ENCODE data around the gene OR51T1.

The OR51T1 gene

GRCh38 chr11:4887591-4887990 is 5.9 kb downstream of the OR51T1 start:
- Histone ChIP-seq H3K9me3 (ENCODE audit: control insufficient read depth, insufficient read depth, low read depth, low read length) (no peaks in the 10 kb centered on the region), H3K27ac (ENCODE audit: extremely low read depth, low read depth, low read length) (no peak overlapping the region), H3K36me3 (ENCODE audit: control insufficient read depth in 2 of 2, insufficient read depth in 1 of 2, low read length in 2 of 2) (no peaks in the 10 kb centered on the region), H3K4me3 (ENCODE audit: low read depth, low read length) (no peak overlapping the region), H3K4me1 (ENCODE audit: control insufficient read depth, insufficient read depth, low read length) (no peaks in the 10 kb centered on the region)
- ChIA-PET CTCF (no interaction called here), POLR2A (no interaction called here)
- TF ChIP-seq ATF2 (tag by site-specific recombination; IDR thresholded peaks at IDR 0.05; ENCODE audit: low read depth) (no peak), EGR2 (tag by site-specific recombination; IDR thresholded peaks at IDR 0.05; ENCODE audit: low read depth) (no peak), ZNF148 (tag by site-specific recombination; IDR thresholded peaks at IDR 0.05; ENCODE audit: borderline replicate concordance) (no peak), ZBTB10 (tag by site-specific recombination; IDR thresholded peaks at IDR 0.05) (no peak), BCL11A (tag by site-specific recombination; IDR thresholded peaks at IDR 0.05; ENCODE audit: low read depth) (no peak), PBX3 (CRISPR knock-in tag; IDR thresholded peaks at IDR 0.05) (no peak), ZNF791 (tag by site-specific recombination; IDR thresholded peaks at IDR 0.05) (no peak), RBAK (tag by site-specific recombination; IDR thresholded peaks at IDR 0.05) (no peak), ZNF121 (tag by site-specific recombination; IDR thresholded peaks at IDR 0.05) (no peak), ZNF23 (tag by site-specific recombination; IDR thresholded peaks at IDR 0.05; ENCODE audit: borderline replicate concordance) (no peak)
- TF ChIP-seq, protein P1, sequence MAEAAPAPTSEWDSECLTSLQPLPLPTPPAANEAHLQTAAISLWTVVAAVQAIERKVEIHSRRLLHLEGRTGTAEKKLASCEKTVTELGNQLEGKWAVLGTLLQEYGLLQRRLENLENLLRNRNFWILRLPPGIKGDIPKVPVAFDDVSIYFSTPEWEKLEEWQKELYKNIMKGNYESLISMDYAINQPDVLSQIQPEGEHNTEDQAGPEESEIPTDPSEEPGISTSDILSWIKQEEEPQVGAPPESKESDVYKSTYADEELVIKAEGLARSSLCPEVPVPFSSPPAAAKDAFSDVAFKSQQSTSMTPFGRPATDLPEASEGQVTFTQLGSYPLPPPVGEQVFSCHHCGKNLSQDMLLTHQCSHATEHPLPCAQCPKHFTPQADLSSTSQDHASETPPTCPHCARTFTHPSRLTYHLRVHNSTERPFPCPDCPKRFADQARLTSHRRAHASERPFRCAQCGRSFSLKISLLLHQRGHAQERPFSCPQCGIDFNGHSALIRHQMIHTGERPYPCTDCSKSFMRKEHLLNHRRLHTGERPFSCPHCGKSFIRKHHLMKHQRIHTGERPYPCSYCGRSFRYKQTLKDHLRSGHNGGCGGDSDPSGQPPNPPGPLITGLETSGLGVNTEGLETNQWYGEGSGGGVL (tag by site-specific recombination; IDR thresholded peaks at IDR 0.05), result no peak

DNA sequence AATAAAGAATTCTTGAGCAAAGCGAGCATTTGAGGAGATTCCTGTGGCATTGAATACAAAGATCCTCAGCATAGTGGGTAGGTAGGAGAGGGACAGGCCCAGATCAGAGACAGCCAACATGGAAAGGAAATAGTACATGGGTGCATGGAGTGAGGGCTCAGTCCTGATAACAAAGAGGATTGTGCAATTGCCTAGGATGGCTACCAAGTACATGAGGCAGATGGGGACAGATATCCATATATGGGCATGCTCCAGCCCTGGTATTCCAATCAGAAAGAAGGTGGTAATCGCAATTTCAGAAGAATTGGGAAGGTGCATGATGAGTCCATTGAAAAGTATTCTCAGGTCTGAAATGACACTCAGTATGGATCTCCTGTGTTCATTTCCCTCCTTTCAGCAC is 8.6 kb downstream of the OR51T1 start:
- Histone ChIP-seq H3K36me3 (ENCODE audit: control insufficient read depth in 2 of 2, insufficient read depth in 1 of 2, low read length in 2 of 2) (no peaks in the 10 kb centered on the region), H3K4me1 (ENCODE audit: control insufficient read depth, insufficient read depth, low read length) (no peaks in the 10 kb centered on the region), H3K9me3 (ENCODE audit: control insufficient read depth, insufficient read depth, low read depth, low read length) (no peaks in the 10 kb centered on the region), H3K4me3 (ENCODE audit: low read depth, low read length) (no peak overlapping the region), H3K27ac (ENCODE audit: extremely low read depth, low read depth, low read length) (no peak overlapping the region)
- POLR2A ChIA-PET, result no interaction called here
- CTCF ChIA-PET, result no interaction called here
- no peak for TF ChIP-seq ZNF830 (tag by site-specific recombination; IDR thresholded peaks at IDR 0.05; ENCODE audit: low read depth)
- TF ChIP-seq, protein P2, sequence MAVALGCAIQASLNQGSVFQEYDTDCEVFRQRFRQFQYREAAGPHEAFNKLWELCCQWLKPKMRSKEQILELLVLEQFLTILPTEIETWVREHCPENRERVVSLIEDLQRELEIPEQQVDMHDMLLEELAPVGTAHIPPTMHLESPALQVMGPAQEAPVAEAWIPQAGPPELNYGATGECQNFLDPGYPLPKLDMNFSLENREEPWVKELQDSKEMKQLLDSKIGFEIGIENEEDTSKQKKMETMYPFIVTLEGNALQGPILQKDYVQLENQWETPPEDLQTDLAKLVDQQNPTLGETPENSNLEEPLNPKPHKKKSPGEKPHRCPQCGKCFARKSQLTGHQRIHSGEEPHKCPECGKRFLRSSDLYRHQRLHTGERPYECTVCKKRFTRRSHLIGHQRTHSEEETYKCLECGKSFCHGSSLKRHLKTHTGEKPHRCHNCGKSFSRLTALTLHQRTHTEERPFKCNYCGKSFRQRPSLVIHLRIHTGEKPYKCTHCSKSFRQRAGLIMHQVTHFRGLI (tag by site-specific recombination; IDR thresholded peaks at IDR 0.05), result no peak
- no peak for TF ChIP-seq ZNF501 (tag by site-specific recombination; IDR thresholded peaks at IDR 0.05)
- no peak for TF ChIP-seq ZNF571 (tag by site-specific recombination; IDR thresholded peaks at IDR 0.05)
- TF ChIP-seq, protein P3, sequence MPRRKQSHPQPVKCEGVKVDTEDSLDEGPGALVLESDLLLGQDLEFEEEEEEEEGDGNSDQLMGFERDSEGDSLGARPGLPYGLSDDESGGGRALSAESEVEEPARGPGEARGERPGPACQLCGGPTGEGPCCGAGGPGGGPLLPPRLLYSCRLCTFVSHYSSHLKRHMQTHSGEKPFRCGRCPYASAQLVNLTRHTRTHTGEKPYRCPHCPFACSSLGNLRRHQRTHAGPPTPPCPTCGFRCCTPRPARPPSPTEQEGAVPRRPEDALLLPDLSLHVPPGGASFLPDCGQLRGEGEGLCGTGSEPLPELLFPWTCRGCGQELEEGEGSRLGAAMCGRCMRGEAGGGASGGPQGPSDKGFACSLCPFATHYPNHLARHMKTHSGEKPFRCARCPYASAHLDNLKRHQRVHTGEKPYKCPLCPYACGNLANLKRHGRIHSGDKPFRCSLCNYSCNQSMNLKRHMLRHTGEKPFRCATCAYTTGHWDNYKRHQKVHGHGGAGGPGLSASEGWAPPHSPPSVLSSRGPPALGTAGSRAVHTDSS (tag by site-specific recombination; IDR thresholded peaks at IDR 0.05), result no peak
- TF ChIP-seq ZBTB48 (tag by site-specific recombination; IDR thresholded peaks at IDR 0.05), result no peak
- no peak for TF ChIP-seq ZNF670 (tag by site-specific recombination; IDR thresholded peaks at IDR 0.05; ENCODE audit: low read depth)
- TF ChIP-seq GLIS1 (tag by site-specific recombination; IDR thresholded peaks at IDR 0.05), result no peak
- no peak for TF ChIP-seq ZBTB7A (tag by site-specific recombination; IDR thresholded peaks at IDR 0.05; ENCODE audit: low read depth)
- TF ChIP-seq KLF7 (tag by site-specific recombination; IDR thresholded peaks at IDR 0.05; ENCODE audit: borderline replicate concordance), result no peak
- TF ChIP-seq HOXD13 (CRISPR knock-in tag; IDR thresholded peaks at IDR 0.05; ENCODE audit: borderline replicate concordance), result no peak
